CD4-positive, alpha-beta T cell (primary cell): Measurements from ENCODE around the gene CDKAL1. TPM values are rescaled to one million over a fixed set of nuclear protein-coding genes. Genes with fewer than 3 reads are reported as not detected.

Source experiments
- ATAC-seq: fragments of 200-7000 bp; cut with Tn5 transposase; one replicate; pipeline ENCODE4 v1.10.0; 2022; ENCODE audit warnings: mild to moderate bottlenecking; ENCODE audit not compliant: poor library complexity
- CTCF ChIA-PET: fragments of 350-600 bp; sonication (Branson Sonifier 250); formaldehyde crosslinking; loops from one replicate; lab custom pipeline; 2021; ENCODE audit warnings: antibody characterized with exemption, inconsistent platforms; lab: Charles Lee
- POLR2A ChIA-PET: fragments of 350-600 bp; sonication (Branson Sonifier 250); formaldehyde crosslinking; loops from one replicate; lab custom pipeline; 2021; ENCODE audit warnings: antibody characterized with exemption, inconsistent platforms; lab: Charles Lee
- DNase-seq, 14 experiments: peaks; one replicate each; pipeline ENCODE4 v3.0.0-alpha.2; 2013 to 2020; ENCODE audit warnings: mixed read lengths in 2 of 14
- H3K27ac ChIP-seq, 2 donors: one replicate each; pipeline versions ENCODE4 v1.5.1 to v1.7.0; 2013; ENCODE audit warnings: low read length in 2 of 2, low read depth in 1 of 2, mild to moderate bottlenecking in 1 of 2
- H3K27me3 ChIP-seq, 2 experiments: 1 replicate in 1 of 2; 2 replicates in 1 of 2; pipeline versions ENCODE4 v1.6.1 to v1.7.0; 2013; ENCODE audit warnings: low read length in 2 of 2, control low read depth in 1 of 2, mild to moderate bottlenecking in 1 of 2, moderate library complexity in 1 of 2; ENCODE audit not compliant: insufficient read depth in 2 of 2, control insufficient read depth in 1 of 2
- H3K36me3 ChIP-seq: one replicate; pipeline ENCODE4 v1.6.1; 2013; ENCODE audit warnings: low read length, control low read depth; ENCODE audit not compliant: insufficient read depth
- H3K4me1 ChIP-seq: one replicate; pipeline ENCODE4 v1.6.1; 2013; ENCODE audit warnings: low read length, control low read depth; ENCODE audit not compliant: insufficient read depth
- H3K4me3 ChIP-seq: one replicate; pipeline ENCODE4 v1.5.1; 2013; ENCODE audit warnings: mild to moderate bottlenecking, low read length, moderate library complexity
- H3K9me3 ChIP-seq, 2 experiments: 1 replicate in 1 of 2; 2 replicates in 1 of 2; pipeline versions ENCODE4 v1.6.1 to v1.7.0; 2013; ENCODE audit warnings: low read length in 2 of 2, mild to moderate bottlenecking in 2 of 2, control low read depth in 1 of 2, moderate library complexity in 1 of 2; ENCODE audit not compliant: control insufficient read depth in 1 of 2, insufficient read depth in 1 of 2
- H3K27ac Mint-ChIP-seq: one replicate; pipeline ENCODE4 v1.8.0; 2020; ENCODE audit warnings: mixed read lengths
- H3K27me3 Mint-ChIP-seq: one replicate; pipeline ENCODE4 v1.8.0; 2021; ENCODE audit warnings: mixed read lengths
- H3K36me3 Mint-ChIP-seq: one replicate; pipeline ENCODE4 v1.8.0; 2021; ENCODE audit warnings: low read depth, mixed read lengths
- H3K4me1 Mint-ChIP-seq: one replicate; pipeline ENCODE4 v1.8.0; 2021; ENCODE audit warnings: low read depth, mixed read lengths
- H3K4me3 Mint-ChIP-seq: one replicate; pipeline ENCODE4 v1.8.0; 2020; ENCODE audit warnings: mild to moderate bottlenecking, mixed read lengths
- H3K9me3 Mint-ChIP-seq: one replicate; pipeline ENCODE4 v1.8.0; 2020; ENCODE audit warnings: mixed read lengths
- intact Hi-C, 2 experiments: fragments of 100-400 bp; cut with DNase I in 1 of 2; cut with micrococcal nuclease in 1 of 2; formaldehyde crosslinking; loops; one replicate each; pipeline versions ENCODE4 v1.15.1 to v1.9.0; 2023 to 2025; cut with DNase I, micrococcal nuclease
- total RNA-seq, 174 experiments: library from RNA in 2 of 174; stranded (reverse) in 2 of 174; gene quantifications; one replicate each; pipeline ENCODE4 v1.2.3 and lab custom pipeline; 2021 to 2026
- TF ChIP-seq, protein P1 (sequence below): fragments of 200-600 bp; IDR thresholded peaks from one replicate; pipeline ENCODE4 v1.8.0; 2022; ENCODE audit warnings: antibody characterized with exemption, mild to moderate bottlenecking

The CDKAL1 gene
- total RNA-seq, 2 experiments from 2014 or later = 21.3 to 23.9 TPM

DNA sequence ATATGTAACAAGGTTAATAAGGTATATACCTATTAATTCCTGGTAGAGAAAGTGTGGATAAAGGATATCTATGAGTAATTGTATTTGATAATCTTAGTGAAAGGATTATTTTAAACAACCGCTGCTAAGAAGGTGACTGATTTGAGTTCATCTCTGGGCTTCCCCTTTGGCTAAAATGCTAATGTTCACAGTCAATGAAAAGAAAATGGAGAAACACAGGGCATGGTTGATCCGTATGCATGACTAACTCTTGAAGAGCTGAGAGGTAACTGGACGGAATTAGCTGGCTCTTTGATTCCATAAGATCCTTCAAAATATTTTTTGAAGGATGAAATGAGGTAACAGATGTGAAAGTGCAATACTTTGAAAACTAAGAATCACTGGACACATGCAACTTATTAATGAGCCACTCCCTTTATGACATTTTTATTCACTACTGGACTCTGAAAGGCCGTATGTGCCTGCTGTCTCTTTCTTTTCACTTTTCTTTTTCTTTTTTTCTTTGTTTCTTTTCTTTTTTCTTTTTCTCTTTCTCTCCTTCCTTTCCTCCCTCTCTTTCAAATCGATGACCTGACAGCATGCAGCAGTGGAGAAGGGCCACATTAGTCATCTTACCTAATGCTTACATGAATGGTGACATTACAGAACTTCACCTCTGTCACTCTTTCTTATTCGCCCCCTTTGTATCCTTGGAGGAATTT is 464.6 kb downstream of the CDKAL1 start:
- TF ChIP-seq, protein P1, sequence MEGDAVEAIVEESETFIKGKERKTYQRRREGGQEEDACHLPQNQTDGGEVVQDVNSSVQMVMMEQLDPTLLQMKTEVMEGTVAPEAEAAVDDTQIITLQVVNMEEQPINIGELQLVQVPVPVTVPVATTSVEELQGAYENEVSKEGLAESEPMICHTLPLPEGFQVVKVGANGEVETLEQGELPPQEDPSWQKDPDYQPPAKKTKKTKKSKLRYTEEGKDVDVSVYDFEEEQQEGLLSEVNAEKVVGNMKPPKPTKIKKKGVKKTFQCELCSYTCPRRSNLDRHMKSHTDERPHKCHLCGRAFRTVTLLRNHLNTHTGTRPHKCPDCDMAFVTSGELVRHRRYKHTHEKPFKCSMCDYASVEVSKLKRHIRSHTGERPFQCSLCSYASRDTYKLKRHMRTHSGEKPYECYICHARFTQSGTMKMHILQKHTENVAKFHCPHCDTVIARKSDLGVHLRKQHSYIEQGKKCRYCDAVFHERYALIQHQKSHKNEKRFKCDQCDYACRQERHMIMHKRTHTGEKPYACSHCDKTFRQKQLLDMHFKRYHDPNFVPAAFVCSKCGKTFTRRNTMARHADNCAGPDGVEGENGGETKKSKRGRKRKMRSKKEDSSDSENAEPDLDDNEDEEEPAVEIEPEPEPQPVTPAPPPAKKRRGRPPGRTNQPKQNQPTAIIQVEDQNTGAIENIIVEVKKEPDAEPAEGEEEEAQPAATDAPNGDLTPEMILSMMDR = no peak
- H3K36me3 ChIP-seq = peaks cover 2% of the 10 kb centered on the region
- ATAC-seq (no peak), DNase-seq (no peak)
- no peaks in the 10 kb centered on the region for H3K4me1 Mint-ChIP-seq
- no peak overlapping the region for H3K27ac Mint-ChIP-seq
- H3K4me1 ChIP-seq = no peaks in the 10 kb centered on the region
- H3K4me3 ChIP-seq = no peak overlapping the region
- peaks cover 76% of the 10 kb centered on the region for H3K36me3 Mint-ChIP-seq
- intact Hi-C loops = no loop called here
- ChIA-PET CTCF (interaction anchor here (1.0 kb wide), 1 partner anchor 11 kb away, joined by 3 read pairs; no protein-coding TSS in a partner anchor), POLR2A (no interaction called here)
- H3K9me3 Mint-ChIP-seq = no peaks in the 10 kb centered on the region
- H3K27me3 Mint-ChIP-seq = no peaks in the 10 kb centered on the region
- no peak overlapping the region for H3K27ac ChIP-seq
- H3K27me3 ChIP-seq = no peaks in the 10 kb centered on the region
- H3K9me3 ChIP-seq = no peaks in the 10 kb centered on the region
- no peak overlapping the region for H3K4me3 Mint-ChIP-seq

GRCh38 chr6:21000331-21000801 is 466.1 kb downstream of the CDKAL1 start:
- Mint-ChIP-seq H3K27ac (no peak overlapping the region), H3K9me3 (no peaks in the 10 kb centered on the region), H3K4me1 (no peaks in the 10 kb centered on the region), H3K36me3 (peaks cover 74% of the 10 kb centered on the region), H3K27me3 (no peaks in the 10 kb centered on the region), H3K4me3 (no peak overlapping the region)
- Histone ChIP-seq H3K36me3 (peaks cover 2% of the 10 kb centered on the region), H3K27ac (no peak overlapping the region), H3K9me3 (no peaks in the 10 kb centered on the region), H3K27me3 (no peaks in the 10 kb centered on the region), H3K4me1 (no peaks in the 10 kb centered on the region), H3K4me3 (no peak overlapping the region)
- ATAC-seq = no peak
- intact Hi-C loops = no loop called here
- ChIA-PET CTCF (no interaction called here), POLR2A (no interaction called here)
- TF ChIP-seq, protein P1 = no peak
- DNase-seq = no peak

- ATAC-seq (no peak), DNase-seq (no peak)
- intact Hi-C loops = no loop called here
- H3K9me3 ChIP-seq = no peaks in the 10 kb centered on the region
- TF ChIP-seq, protein P1 = no peak
- Mint-ChIP-seq H3K4me3 (no peak overlapping the region), H3K9me3 (no peaks in the 10 kb centered on the region), H3K36me3 (peaks cover 80% of the 10 kb centered on the region), H3K27me3 (no peaks in the 10 kb centered on the region), H3K27ac (no peak overlapping the region), H3K4me1 (no peaks in the 10 kb centered on the region)
- H3K27ac ChIP-seq = no peak overlapping the region
- peaks cover 2% of the 10 kb centered on the region for H3K36me3 ChIP-seq
- no peak overlapping the region for H3K4me3 ChIP-seq
- POLR2A ChIA-PET = no interaction called here
- no peaks in the 10 kb centered on the region for H3K4me1 ChIP-seq
- CTCF ChIA-PET = no interaction called here
- H3K27me3 ChIP-seq = no peaks in the 10 kb centered on the region
Observed at GRCh38 chr6:21001736-21002135, 467.5 kb downstream of the CDKAL1 start.
